OCI-LY3 (cell line): ENCODE measurements around the gene COQ8B.

Experiments
- EZH2phosphoT487 ChIP-seq: fragments of 200-600 bp; shearing (Covaris generic); IDR thresholded peaks from 2 replicates; pipeline ENCODE4 v1.6.1; 2018; ENCODE audit warnings: antibody characterized with exemption, mixed run types, low read depth
- TF ChIP-seq, protein P1 (sequence below): fragments of 200-600, 300-600 bp; sonication (generic); IDR thresholded peaks from 2 replicates; pipeline ENCODE4 v1.5.1; 2014; ENCODE audit warnings: antibody characterized with exemption, low read length, low read depth

- TF ChIP-seq, protein P1, sequence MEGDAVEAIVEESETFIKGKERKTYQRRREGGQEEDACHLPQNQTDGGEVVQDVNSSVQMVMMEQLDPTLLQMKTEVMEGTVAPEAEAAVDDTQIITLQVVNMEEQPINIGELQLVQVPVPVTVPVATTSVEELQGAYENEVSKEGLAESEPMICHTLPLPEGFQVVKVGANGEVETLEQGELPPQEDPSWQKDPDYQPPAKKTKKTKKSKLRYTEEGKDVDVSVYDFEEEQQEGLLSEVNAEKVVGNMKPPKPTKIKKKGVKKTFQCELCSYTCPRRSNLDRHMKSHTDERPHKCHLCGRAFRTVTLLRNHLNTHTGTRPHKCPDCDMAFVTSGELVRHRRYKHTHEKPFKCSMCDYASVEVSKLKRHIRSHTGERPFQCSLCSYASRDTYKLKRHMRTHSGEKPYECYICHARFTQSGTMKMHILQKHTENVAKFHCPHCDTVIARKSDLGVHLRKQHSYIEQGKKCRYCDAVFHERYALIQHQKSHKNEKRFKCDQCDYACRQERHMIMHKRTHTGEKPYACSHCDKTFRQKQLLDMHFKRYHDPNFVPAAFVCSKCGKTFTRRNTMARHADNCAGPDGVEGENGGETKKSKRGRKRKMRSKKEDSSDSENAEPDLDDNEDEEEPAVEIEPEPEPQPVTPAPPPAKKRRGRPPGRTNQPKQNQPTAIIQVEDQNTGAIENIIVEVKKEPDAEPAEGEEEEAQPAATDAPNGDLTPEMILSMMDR: no peak
- no peak for TF ChIP-seq EZH2phosphoT487
These were observed 25.8 kb downstream of the COQ8B start for GRCh38 chr19:40690693-40691420.
